HepG2 (cell line): Measurements from ENCODE around the gene LSMEM2. TPM values are rescaled to one million over a fixed set of nuclear protein-coding genes. Genes with fewer than 3 reads are reported as not detected.

Experiments
- ETV6 ChIP-seq: sonication (generic); formaldehyde crosslinking; conservative IDR thresholded peaks from 2 replicates; pipeline ENCODE4 v1.4.0; 2020; ENCODE audit warnings: missing genetic modification reagents
- FIP1L1 ChIP-seq: fragments of 200-400 bp; formaldehyde crosslinking; IDR thresholded peaks from 2 replicates; pipeline ENCODE4 v1.6.1; 2018; ENCODE audit warnings: low read depth, mild to moderate bottlenecking, low read length, moderate library complexity, borderline replicate concordance; ENCODE audit not compliant: insufficient read depth
- MAFK ChIP-seq, 2 experiments: IDR thresholded peaks in 1 of 2; conservative IDR thresholded peaks in 1 of 2; 2 replicates each; pipeline ENCODE4 v1.6.1; 2011; ENCODE audit warnings: improper control_type of control experiment in 2 of 2, low read length in 2 of 2
- MTF1 ChIP-seq: sonication (generic); formaldehyde crosslinking; IDR thresholded peaks from 2 replicates; pipeline ENCODE4 v1.5.0; 2020; ENCODE audit warnings: missing genetic modification reagents
- MYNN ChIP-seq: sonication (generic); formaldehyde crosslinking; IDR thresholded peaks from 2 replicates; pipeline ENCODE4 v1.4.0; 2020; ENCODE audit warnings: mild to moderate bottlenecking, low read depth, missing genetic modification reagents
- NFE2L2 ChIP-seq: fragments of 150-350 bp; IDR thresholded peaks from 2 replicates; pipeline ENCODE4 v1.6.1; 2014; ENCODE audit warnings: low read length
- NKX3-1 ChIP-seq: sonication (generic); formaldehyde crosslinking; IDR thresholded peaks from 2 replicates; pipeline ENCODE4 v1.5.0; 2020; ENCODE audit warnings: missing genetic modification reagents
- RARA ChIP-seq: IDR thresholded peaks from 2 replicates; pipeline ENCODE4 v1.6.1; 2016; ENCODE audit warnings: missing genetic modification reagents, missing compliant biosample characterization
- REXO4 ChIP-seq: sonication (generic); formaldehyde crosslinking; IDR thresholded peaks from 2 replicates; pipeline ENCODE4 v1.8.0; 2022; ENCODE audit warnings: missing genetic modification reagents, mild to moderate bottlenecking, borderline replicate concordance
- SRY ChIP-seq: sonication (generic); formaldehyde crosslinking; IDR thresholded peaks from 2 replicates; pipeline ENCODE4 v1.8.0; 2022; ENCODE audit warnings: mild to moderate bottlenecking, missing genetic modification reagents
- SSRP1 ChIP-seq: IDR thresholded peaks from 2 replicates; pipeline ENCODE4 v1.6.1; 2016; ENCODE audit warnings: control low read depth
- ZMAT3 ChIP-seq: sonication (generic); formaldehyde crosslinking; conservative IDR thresholded peaks from 2 replicates; pipeline ENCODE4 v1.7.0; 2021; ENCODE audit warnings: missing genetic modification reagents
- ZNF317 ChIP-seq: sonication (generic); formaldehyde crosslinking; IDR thresholded peaks from 2 replicates; pipeline ENCODE4 v1.5.0; 2020; ENCODE audit warnings: mild to moderate bottlenecking, missing genetic modification reagents
- ZNF468 ChIP-seq: sonication (generic); formaldehyde crosslinking; IDR thresholded peaks from 2 replicates; pipeline ENCODE4 v1.8.0; 2022; ENCODE audit warnings: mild to moderate bottlenecking, moderate library complexity, missing genetic modification reagents
- ZNF552 ChIP-seq: sonication (generic); formaldehyde crosslinking; IDR thresholded peaks from 2 replicates; pipeline ENCODE4 v1.9.0; 2022; ENCODE audit warnings: missing genetic modification reagents, mild to moderate bottlenecking, borderline replicate concordance
- ZNF572 ChIP-seq: sonication (generic); formaldehyde crosslinking; IDR thresholded peaks from 2 replicates; pipeline ENCODE4 v1.5.1; 2020; ENCODE audit warnings: mild to moderate bottlenecking, missing genetic modification reagents
- polyA plus RNA-seq, 8 experiments: library from polyadenylated mRNA; depleted of rRNA in 3 of 8; stranded (reverse) in 7 of 8; unstranded in 1 of 8; fragments of >200 nt; fragmentation: Illumina TruSeq in 4 of 8; extraction: Trizol in 4 of 8; gene quantifications; 2 replicates each; pipeline versions ENCODE4 v1.2.1 to v1.2.3, GENCODE V29; 2011 to 2016; ENCODE audit warnings: low read depth in 4 of 8, missing spikeins in 1 of 8, mixed read lengths in 1 of 8; ENCODE audit not compliant: insufficient read depth in 1 of 8
- total RNA-seq, 5 experiments: library from RNA; depleted of rRNA; stranded (reverse); fragments of >200 nt; fragmentation: Illumina TruSeq; extraction: Trizol; gene quantifications; 2 replicates each; pipeline ENCODE4 v1.2.3, GENCODE V29; 2016; ENCODE audit warnings: low read depth in 1 of 5
- TF ChIP-seq, protein P1 (sequence below): sonication (generic); formaldehyde crosslinking; conservative IDR thresholded peaks from 2 replicates; pipeline ENCODE4 v1.8.0; 2022; ENCODE audit warnings: missing genetic modification reagents
- TF ChIP-seq, protein P2 (sequence below): sonication (generic); formaldehyde crosslinking; IDR thresholded peaks from 2 replicates; pipeline ENCODE4 v1.5.1; 2020; ENCODE audit warnings: missing genetic modification reagents, mild to moderate bottlenecking, borderline replicate concordance
- TF ChIP-seq, protein P3 (sequence below): sonication (generic); formaldehyde crosslinking; IDR thresholded peaks from 2 replicates; pipeline ENCODE4 v1.4.0; 2020; ENCODE audit warnings: missing genetic modification reagents, borderline replicate concordance
- TF ChIP-seq, protein P4 (sequence below): IDR thresholded peaks from 2 replicates; pipeline ENCODE4 v1.6.1; 2016; ENCODE audit warnings: mild to moderate bottlenecking, missing biosample characterization, missing genetic modification reagents

Gene LSMEM2
- total and polyA plus RNA-seq, 2 of the 13 experiments (the other 11 are each of a cell fraction or from before 2014, with no cell fraction given) = 0.07 to 0.41 TPM

DNA sequence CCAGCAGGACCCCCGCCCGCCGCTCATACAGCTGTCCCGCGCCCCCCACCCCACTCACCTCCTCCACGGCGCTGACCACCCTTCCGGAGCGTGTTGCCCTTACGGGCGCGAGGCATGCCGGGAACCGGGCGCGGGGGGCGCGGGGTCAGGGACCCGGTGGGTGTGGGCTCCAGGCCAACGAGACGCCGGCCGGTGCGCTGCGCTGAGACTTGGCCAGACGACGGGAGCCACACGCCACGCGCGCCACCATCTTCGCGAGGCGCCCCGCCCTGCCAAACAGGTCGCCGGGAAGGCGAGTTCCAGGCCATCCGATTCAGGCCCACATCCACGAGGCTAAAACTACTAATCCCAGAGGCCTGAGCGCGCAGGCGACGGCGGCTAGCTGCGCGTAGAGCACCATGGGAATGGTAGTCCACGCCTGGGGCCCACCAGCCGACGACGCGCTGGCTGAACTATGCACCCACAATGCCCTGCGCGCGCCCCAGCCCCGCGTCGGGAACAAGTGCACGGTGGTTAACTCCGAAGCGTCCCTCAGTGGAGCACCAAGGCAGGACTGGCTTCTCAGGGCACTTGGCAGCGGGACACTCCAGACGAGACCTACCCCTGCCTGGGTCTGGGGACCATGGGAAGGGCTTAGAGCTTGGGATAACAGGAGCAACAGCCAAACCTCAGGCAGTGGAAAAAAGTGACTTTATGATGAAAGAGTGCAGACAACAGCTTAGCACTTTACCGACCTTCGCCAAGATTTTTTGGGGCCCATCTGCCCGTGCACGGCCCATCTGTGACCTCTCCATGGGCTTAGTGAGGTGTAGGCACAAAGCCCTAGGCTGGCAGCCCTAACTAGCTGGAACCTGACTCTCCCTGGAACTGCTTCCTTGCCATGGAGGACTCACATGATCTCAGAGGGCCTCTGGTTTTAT lies 13.5 kb downstream of the LSMEM2 start, which contains the start of gene IFRD2 (continued):
- TF ChIP-seq ZNF468 (CRISPR knock-in tag) = no peak
- peak; percentile 26; the same call in 1 of the 2 replicates for TF ChIP-seq NFE2L2
- TF ChIP-seq, protein P1, sequence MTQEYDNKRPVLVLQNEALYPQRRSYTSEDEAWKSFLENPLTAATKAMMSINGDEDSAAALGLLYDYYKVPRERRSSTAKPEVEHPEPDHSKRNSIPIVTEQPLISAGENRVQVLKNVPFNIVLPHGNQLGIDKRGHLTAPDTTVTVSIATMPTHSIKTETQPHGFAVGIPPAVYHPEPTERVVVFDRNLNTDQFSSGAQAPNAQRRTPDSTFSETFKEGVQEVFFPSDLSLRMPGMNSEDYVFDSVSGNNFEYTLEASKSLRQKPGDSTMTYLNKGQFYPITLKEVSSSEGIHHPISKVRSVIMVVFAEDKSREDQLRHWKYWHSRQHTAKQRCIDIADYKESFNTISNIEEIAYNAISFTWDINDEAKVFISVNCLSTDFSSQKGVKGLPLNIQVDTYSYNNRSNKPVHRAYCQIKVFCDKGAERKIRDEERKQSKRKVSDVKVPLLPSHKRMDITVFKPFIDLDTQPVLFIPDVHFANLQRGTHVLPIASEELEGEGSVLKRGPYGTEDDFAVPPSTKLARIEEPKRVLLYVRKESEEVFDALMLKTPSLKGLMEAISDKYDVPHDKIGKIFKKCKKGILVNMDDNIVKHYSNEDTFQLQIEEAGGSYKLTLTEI (CRISPR knock-in tag) = no peak
- TF ChIP-seq ZMAT3 (CRISPR knock-in tag) = 0 out of 2 replicates have a peak, but pooled peaks have one; percentile 29
- peak; percentile 66; the same call in 1 of the 2 replicates for TF ChIP-seq ZNF552
- no peak for TF ChIP-seq ETV6
- TF ChIP-seq ZNF572 (CRISPR knock-in tag) = peak; percentile 96; the same call in 1 of the 2 replicates
- TF ChIP-seq, protein P2, sequence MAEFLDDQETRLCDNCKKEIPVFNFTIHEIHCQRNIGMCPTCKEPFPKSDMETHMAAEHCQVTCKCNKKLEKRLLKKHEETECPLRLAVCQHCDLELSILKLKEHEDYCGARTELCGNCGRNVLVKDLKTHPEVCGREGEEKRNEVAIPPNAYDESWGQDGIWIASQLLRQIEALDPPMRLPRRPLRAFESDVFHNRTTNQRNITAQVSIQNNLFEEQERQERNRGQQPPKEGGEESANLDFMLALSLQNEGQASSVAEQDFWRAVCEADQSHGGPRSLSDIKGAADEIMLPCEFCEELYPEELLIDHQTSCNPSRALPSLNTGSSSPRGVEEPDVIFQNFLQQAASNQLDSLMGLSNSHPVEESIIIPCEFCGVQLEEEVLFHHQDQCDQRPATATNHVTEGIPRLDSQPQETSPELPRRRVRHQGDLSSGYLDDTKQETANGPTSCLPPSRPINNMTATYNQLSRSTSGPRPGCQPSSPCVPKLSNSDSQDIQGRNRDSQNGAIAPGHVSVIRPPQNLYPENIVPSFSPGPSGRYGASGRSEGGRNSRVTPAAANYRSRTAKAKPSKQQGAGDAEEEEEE = peak; percentile 42; the same call in 1 of the 2 replicates
- no peak for TF ChIP-seq MTF1
- TF ChIP-seq SSRP1 (CRISPR knock-in tag) = peak; percentile 70; the same call in 1 of the 2 replicates
- no peak for TF ChIP-seq FIP1L1
- TF ChIP-seq, protein P3, sequence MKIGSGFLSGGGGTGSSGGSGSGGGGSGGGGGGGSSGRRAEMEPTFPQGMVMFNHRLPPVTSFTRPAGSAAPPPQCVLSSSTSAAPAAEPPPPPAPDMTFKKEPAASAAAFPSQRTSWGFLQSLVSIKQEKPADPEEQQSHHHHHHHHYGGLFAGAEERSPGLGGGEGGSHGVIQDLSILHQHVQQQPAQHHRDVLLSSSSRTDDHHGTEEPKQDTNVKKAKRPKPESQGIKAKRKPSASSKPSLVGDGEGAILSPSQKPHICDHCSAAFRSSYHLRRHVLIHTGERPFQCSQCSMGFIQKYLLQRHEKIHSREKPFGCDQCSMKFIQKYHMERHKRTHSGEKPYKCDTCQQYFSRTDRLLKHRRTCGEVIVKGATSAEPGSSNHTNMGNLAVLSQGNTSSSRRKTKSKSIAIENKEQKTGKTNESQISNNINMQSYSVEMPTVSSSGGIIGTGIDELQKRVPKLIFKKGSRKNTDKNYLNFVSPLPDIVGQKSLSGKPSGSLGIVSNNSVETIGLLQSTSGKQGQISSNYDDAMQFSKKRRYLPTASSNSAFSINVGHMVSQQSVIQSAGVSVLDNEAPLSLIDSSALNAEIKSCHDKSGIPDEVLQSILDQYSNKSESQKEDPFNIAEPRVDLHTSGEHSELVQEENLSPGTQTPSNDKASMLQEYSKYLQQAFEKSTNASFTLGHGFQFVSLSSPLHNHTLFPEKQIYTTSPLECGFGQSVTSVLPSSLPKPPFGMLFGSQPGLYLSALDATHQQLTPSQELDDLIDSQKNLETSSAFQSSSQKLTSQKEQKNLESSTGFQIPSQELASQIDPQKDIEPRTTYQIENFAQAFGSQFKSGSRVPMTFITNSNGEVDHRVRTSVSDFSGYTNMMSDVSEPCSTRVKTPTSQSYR (CRISPR knock-in tag) = no peak
- TF ChIP-seq SRY = peak; percentile 48; the same call in 1 of the 2 replicates
- TF ChIP-seq MYNN = no peak
- TF ChIP-seq, protein P4, sequence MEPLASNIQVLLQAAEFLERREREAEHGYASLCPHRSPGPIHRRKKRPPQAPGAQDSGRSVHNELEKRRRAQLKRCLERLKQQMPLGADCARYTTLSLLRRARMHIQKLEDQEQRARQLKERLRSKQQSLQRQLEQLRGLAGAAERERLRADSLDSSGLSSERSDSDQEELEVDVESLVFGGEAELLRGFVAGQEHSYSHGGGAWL (CRISPR knock-in tag) = peak; percentile 84
- TF ChIP-seq REXO4 (CRISPR knock-in tag) = no peak
- TF ChIP-seq MAFK (conservative IDR thresholded peaks at IDR 0.05 in 1 of 2, IDR thresholded peaks at IDR 0.05 in 1 of 2; ENCODE audit: low read length in 2 of 2) = no peak
- 0 out of 2 replicates have a peak, but pooled peaks have one; percentile 31 for TF ChIP-seq NKX3-1 (CRISPR knock-in tag)
- no peak for TF ChIP-seq ZNF317 (CRISPR knock-in tag)
- TF ChIP-seq RARA (CRISPR knock-in tag) = no peak
